H9 (cell line): ENCODE data around the gene DLEC1. TPM values are rescaled to one million over a fixed set of nuclear protein-coding genes. Genes with fewer than 3 reads are reported as not detected.

Experiments used
- DNase-seq: peaks from one replicate; pipeline ENCODE4 v3.0.0-alpha.2; 2017
- H2AFZ ChIP-seq: one replicate; pipeline ENCODE4 v1.6.1; 2013; ENCODE audit warnings: mild to moderate bottlenecking, low read length, control low read depth, moderate library complexity
- H2AK5ac ChIP-seq: 2 replicates; pipeline ENCODE4 v1.6.1; 2013; ENCODE audit warnings: low read length, control low read depth, mixed read lengths; ENCODE audit not compliant: insufficient read length
- H2BK120ac ChIP-seq: one replicate; pipeline ENCODE4 v1.6.1; 2013; ENCODE audit warnings: low read depth, mild to moderate bottlenecking, low read length, control low read depth, inconsistent platforms; ENCODE audit not compliant: poor library complexity, severe bottlenecking
- H2BK12ac ChIP-seq: 2 replicates; pipeline ENCODE4 v1.6.1; 2013; ENCODE audit warnings: low read length, control low read depth, mixed read lengths, low read depth; ENCODE audit not compliant: insufficient read length
- H2BK15ac ChIP-seq: 2 replicates; pipeline ENCODE4 v1.6.1; 2013; ENCODE audit warnings: low read depth, low read length, control low read depth
- H2BK20ac ChIP-seq: one replicate; pipeline ENCODE4 v1.6.1; 2013; ENCODE audit warnings: low read depth, mild to moderate bottlenecking, low read length, control low read depth, inconsistent platforms; ENCODE audit not compliant: poor library complexity, severe bottlenecking
- H2BK5ac ChIP-seq: 2 replicates; pipeline ENCODE4 v1.6.1; 2013; ENCODE audit warnings: low read length, control low read depth, mixed read lengths; ENCODE audit not compliant: insufficient read length
- H3K14ac ChIP-seq: 2 replicates; pipeline ENCODE4 v1.6.1; 2013; ENCODE audit warnings: low read length, control low read depth; ENCODE audit not compliant: insufficient read depth
- H3K18ac ChIP-seq: 2 replicates; pipeline ENCODE4 v1.6.1; 2013; ENCODE audit warnings: low read depth, mild to moderate bottlenecking, mixed read lengths, low read length, control low read depth; ENCODE audit not compliant: insufficient read length
- H3K23ac ChIP-seq: 2 replicates; pipeline ENCODE4 v1.6.1; 2013; ENCODE audit warnings: low read length, control low read depth, mixed read lengths, low read depth; ENCODE audit not compliant: insufficient read length
- H3K23me2 ChIP-seq: 2 replicates; pipeline ENCODE4 v1.6.1; 2013; ENCODE audit warnings: low read depth, mild to moderate bottlenecking, mixed read lengths, low read length, control low read depth; ENCODE audit not compliant: insufficient read length, poor library complexity, severe bottlenecking
- H3K27ac ChIP-seq: 2 replicates; pipeline ENCODE4 v1.5.1; 2013; ENCODE audit warnings: low read length, control low read depth, mixed read lengths, low read depth; ENCODE audit not compliant: insufficient read length
- H3K27me3 ChIP-seq: 2 replicates; pipeline ENCODE4 v1.6.1; 2013; ENCODE audit warnings: low read length, control low read depth, inconsistent platforms; ENCODE audit not compliant: insufficient read depth
- H3K4ac ChIP-seq: 2 replicates; pipeline ENCODE4 v1.6.1; 2013; ENCODE audit warnings: low read depth, mild to moderate bottlenecking, control low read depth, inconsistent platforms, low read length, moderate library complexity
- H3K4me1 ChIP-seq: 2 replicates; pipeline ENCODE4 v1.6.1; 2013; ENCODE audit warnings: low read length, control low read depth, inconsistent platforms; ENCODE audit not compliant: insufficient read depth
- H3K4me2 ChIP-seq: 2 replicates; pipeline ENCODE4 v1.6.1; 2013; ENCODE audit warnings: low read length, control low read depth, mixed read lengths; ENCODE audit not compliant: insufficient read length, insufficient read depth
- H3K56ac ChIP-seq: 2 replicates; pipeline ENCODE4 v1.6.1; 2013; ENCODE audit warnings: low read depth, mild to moderate bottlenecking, mixed read lengths, low read length, control low read depth; ENCODE audit not compliant: insufficient read length
- H3K79me1 ChIP-seq: 2 replicates; pipeline ENCODE4 v1.6.1; 2013; ENCODE audit warnings: low read depth, mild to moderate bottlenecking, moderate library complexity, low read length, control low read depth, inconsistent platforms; ENCODE audit not compliant: insufficient read depth, poor library complexity, severe bottlenecking
- H3K79me2 ChIP-seq: 2 replicates; pipeline ENCODE4 v1.6.1; 2013; ENCODE audit warnings: low read length, control low read depth, inconsistent platforms; ENCODE audit not compliant: insufficient read depth
- H3K9ac ChIP-seq: 2 replicates; pipeline ENCODE4 v1.6.1; 2013; ENCODE audit warnings: low read length, control low read depth, mixed read lengths; ENCODE audit not compliant: insufficient read length; ENCODE audit errors: extremely low read depth
- H3K9me3 ChIP-seq: one replicate; pipeline ENCODE4 v1.6.1; 2013; ENCODE audit warnings: low read depth, low read length, inconsistent platforms; ENCODE audit not compliant: control insufficient read depth
- H3T11ph ChIP-seq: one replicate; pipeline ENCODE4 v1.6.1; 2013; ENCODE audit warnings: mild to moderate bottlenecking, low read length, control low read depth, inconsistent platforms
- H4K20me1 ChIP-seq: one replicate; pipeline ENCODE4 v1.6.1; 2013; ENCODE audit not compliant: control insufficient read depth, insufficient read length, insufficient read depth
- H4K5ac ChIP-seq: 2 replicates; pipeline ENCODE4 v1.6.1; 2013; ENCODE audit warnings: low read depth, mild to moderate bottlenecking, mixed read lengths, low read length, control low read depth; ENCODE audit not compliant: insufficient read length
- H4K8ac ChIP-seq: replicated peaks from 2 replicates; pipeline ENCODE4 v1.6.1; 2013; ENCODE audit warnings: low read length, control low read depth, mixed read lengths, low read depth; ENCODE audit not compliant: insufficient read length
- H4K91ac ChIP-seq: 2 replicates; pipeline ENCODE4 v1.6.1; 2013; ENCODE audit warnings: low read depth, mild to moderate bottlenecking, moderate library complexity, mixed read lengths, low read length, control low read depth; ENCODE audit not compliant: insufficient read length
- H3K27ac Mint-ChIP-seq, 3 experiments: 2 replicates in 2 of 3; 3 replicates in 1 of 3; pipeline ENCODE4 v1.8.0; 2020 to 2021; ENCODE audit warnings: mixed read lengths in 3 of 3, mild to moderate bottlenecking in 1 of 3, moderate library complexity in 1 of 3
- H3K27me3 Mint-ChIP-seq: 2 replicates; pipeline ENCODE4 v1.8.0; 2021; ENCODE audit warnings: low read depth, mild to moderate bottlenecking, moderate library complexity, mixed read lengths
- H3K36me3 Mint-ChIP-seq, 3 experiments: 2 replicates in 2 of 3; 3 replicates in 1 of 3; pipeline ENCODE4 v1.8.0; 2020 to 2021; ENCODE audit warnings: low read depth in 3 of 3, mixed read lengths in 3 of 3; ENCODE audit not compliant: insufficient read depth in 1 of 3
- H3K4me1 Mint-ChIP-seq, 2 experiments: 2 replicates each; pipeline ENCODE4 v1.8.0; 2020; ENCODE audit warnings: mixed read lengths in 2 of 2
- H3K4me3 Mint-ChIP-seq, 2 experiments: 2 replicates in 1 of 2; 3 replicates in 1 of 2; pipeline ENCODE4 v1.8.0; 2020 to 2021; ENCODE audit warnings: mild to moderate bottlenecking in 2 of 2, mixed read lengths in 2 of 2, moderate library complexity in 1 of 2
- H3K9me3 Mint-ChIP-seq, 2 experiments: 2 replicates in 1 of 2; 3 replicates in 1 of 2; pipeline ENCODE4 v1.8.0; 2020; ENCODE audit warnings: mild to moderate bottlenecking in 2 of 2, mixed read lengths in 2 of 2, moderate library complexity in 1 of 2
- CTCF ChIP-seq: fragments of 200-600 bp; sonication (generic); conservative IDR thresholded peaks from 3 replicates; pipeline ENCODE4 v1.8.0; 2021; ENCODE audit warnings: antibody characterized with exemption, mild to moderate bottlenecking
- WGBS: extraction: QIAGEN DNeasy Blood & Tissue Kit; methylation state at CpG from one replicate; pipeline ENCODE4 v1.1.7; 2013; ENCODE audit warnings: missing lambda C conversion rate, low lambda C conversion rate, mixed read lengths; ENCODE audit not compliant: insufficient read length; ENCODE audit errors: extremely low coverage; 5-methylcytosine and 5-hydroxymethylcytosine counted together
- total RNA-seq: library from RNA; stranded (reverse); gene quantifications from 2 replicates; pipeline ENCODE4 v1.2.1, GENCODE V29; 2021

DLEC1 gene
- total RNA-seq, 1 experiment from 2014 or later = 2.1 TPM

DNA sequence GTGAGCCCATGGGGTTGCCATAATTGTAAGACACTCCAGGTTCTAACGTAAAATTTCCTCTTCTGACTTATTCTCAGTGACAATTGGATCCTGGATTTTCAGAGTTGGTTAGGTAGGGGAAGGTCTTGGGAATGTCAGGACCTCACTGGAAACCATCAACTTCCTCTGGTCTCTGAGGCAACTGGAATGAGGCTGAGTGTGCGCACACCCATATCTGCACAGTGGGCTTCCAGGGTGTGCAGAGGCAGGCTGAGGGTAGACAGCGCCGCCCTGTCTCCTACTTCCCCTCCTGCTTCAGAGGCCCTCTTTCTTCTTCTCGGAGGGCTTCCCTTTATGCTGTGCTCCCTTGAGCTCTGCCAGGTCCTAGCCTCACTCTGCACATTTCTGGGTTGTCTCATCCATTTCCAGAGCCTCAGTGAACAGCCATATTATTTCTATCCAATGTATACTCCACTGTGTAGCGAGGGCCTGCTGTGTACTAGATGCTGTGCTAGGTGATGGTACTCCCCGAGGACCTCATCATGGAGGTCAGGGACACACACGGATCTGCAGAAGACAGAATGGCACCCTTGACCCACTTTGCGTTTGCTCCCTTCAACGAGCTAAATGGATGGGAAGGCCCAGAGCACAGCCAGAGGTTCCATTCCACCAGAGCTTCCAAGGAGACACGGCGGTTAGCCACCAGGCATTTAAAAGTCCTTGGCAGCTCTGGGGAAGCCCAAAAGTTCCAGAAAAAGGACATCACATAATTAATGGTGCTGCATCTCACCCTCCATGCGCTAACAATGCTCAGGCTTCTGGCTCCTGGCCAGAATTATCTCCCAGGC lies 79.6 kb downstream of the DLEC1 start:
- TF ChIP-seq CTCF = no peak
- Histone ChIP-seq H3K56ac (no peak overlapping the region), H3K14ac (no peak overlapping the region), H3K4me2 (no peak overlapping the region), H3K9ac (no peak overlapping the region), H3K79me2 (no peaks in the 10 kb centered on the region), H2BK12ac (no peak overlapping the region), H4K5ac (no peak overlapping the region), H3T11ph (no peak overlapping the region), H3K23me2 (no peaks in the 10 kb centered on the region), H3K27ac (no peak overlapping the region), H2BK5ac (no peak overlapping the region), H2BK15ac (no peak overlapping the region), H4K20me1 (no peaks in the 10 kb centered on the region), H3K18ac (no peak overlapping the region), H3K79me1 (no peaks in the 10 kb centered on the region), H3K27me3 (no peaks in the 10 kb centered on the region), H3K4ac (no peak overlapping the region), H2AFZ (no peak overlapping the region), H4K91ac (no peak overlapping the region), H3K4me1 (no peaks in the 10 kb centered on the region), H2BK20ac (no peak overlapping the region), H4K8ac (no peak overlapping the region), H2BK120ac (no peak overlapping the region), H2AK5ac (no peak overlapping the region), H3K9me3 (no peaks in the 10 kb centered on the region), H3K23ac (no peak overlapping the region)
- peaks cover 15% of the 10 kb centered on the region for H3K27me3 Mint-ChIP-seq
- WGBS = no CpG with 5 or more reads among the region's 13 CpGs
- H3K4me1 Mint-ChIP-seq = peaks cover 0 to 3% of the 10 kb centered on the region in 2 experiments; a peak in 1 of 4 replicates
- DNase-seq = no peak
- H3K36me3 Mint-ChIP-seq = peaks cover 19 to 52% (median 30%) of the 10 kb centered on the region in 3 experiments; a peak in 6 of 7 replicates
- no peak overlapping the region; a peak in 1 of 5 replicates for H3K4me3 Mint-ChIP-seq
- H3K27ac Mint-ChIP-seq = no peak overlapping the region
- no peaks in the 10 kb centered on the region; a peak in 1 of 5 replicates for H3K9me3 Mint-ChIP-seq
